Neural cell (in vitro differentiated cells): ENCODE data around the gene NUDT4.
A peak's percentile ranks its signal among the peaks of the same experiment; 100 is the strongest.
"Not testable (repeated sequence)": the region's sequence is repeated elsewhere in the genome, so short reads cannot be mapped to it uniquely, and the experiment has no call there.

Source experiments
- CTCF ChIP-seq: fragments of 450-650 bp; IDR thresholded peaks from 2 replicates; pipeline ENCODE4 v1.5.1; 2014; ENCODE audit warnings: antibody characterized with exemption, mild to moderate bottlenecking, moderate library complexity; ENCODE audit not compliant: poor library complexity, severe bottlenecking
- EP300 ChIP-seq: fragments of 450-650 bp; conservative IDR thresholded peaks from 2 replicates; pipeline ENCODE4 v1.6.1; 2014; ENCODE audit warnings: antibody characterized with exemption, mild to moderate bottlenecking, moderate library complexity; ENCODE audit not compliant: poor library complexity, severe bottlenecking
- EZH2 ChIP-seq: fragments of 200-600, 300-800 bp; shearing (Covaris generic), sonication (generic); IDR thresholded peaks from 2 replicates; pipeline ENCODE4 v1.6.1; 2014; ENCODE audit warnings: antibody characterized with exemption, low read length, borderline replicate concordance, mild to moderate bottlenecking; ENCODE audit not compliant: insufficient read depth, poor library complexity, severe bottlenecking
- POLR2AphosphoS5 ChIP-seq: IDR thresholded peaks from 2 replicates; pipeline ENCODE4 v1.6.1; 2012
- RAD21 ChIP-seq: fragments of 450-650 bp; conservative IDR thresholded peaks from 2 replicates; pipeline ENCODE4 v1.6.1; 2014; ENCODE audit warnings: antibody characterized with exemption, mild to moderate bottlenecking, moderate library complexity
- REST ChIP-seq: IDR thresholded peaks from 2 replicates; pipeline ENCODE4 v1.6.1; 2012; ENCODE audit warnings: borderline replicate concordance
- TAF1 ChIP-seq: IDR thresholded peaks from 2 replicates; pipeline ENCODE4 v1.6.1; 2012; ENCODE audit warnings: low read depth

- not testable (repeated sequence) for TF ChIP-seq CTCF, RAD21, EZH2, TAF1, EP300
- TF ChIP-seq REST (peak; percentile 33), POLR2AphosphoS5 (peak; percentile 22)
These were observed 672 bp downstream of the NUDT4 start for GRCh38 chr12:93378196-93378997.
